DMS79 treated with DMSO at 0.1 percent for 48 hours (cell line): Measurements from ENCODE around the gene LGALS4.
"Not testable (repeated sequence)": the region's sequence is repeated elsewhere in the genome, so short reads cannot be mapped to it uniquely, and the experiment has no call there.

Source experiments
- DNase-seq: peaks from one replicate; lab custom pipeline; 2025; lab: John Stamatoyannopoulos, UW

The LGALS4 gene

GRCh38 chr19:38821230-38821825, 8.6 kb upstream of the LGALS4 start:
- DNase-seq, result not testable (repeated sequence)

- DNase-seq, result no peak
These were observed 6.6 kb upstream of the LGALS4 start for GRCh38 chr19:38819231-38819920.

GRCh38 chr19:38817081-38817480, 4.3 kb upstream of the LGALS4 start:
- DNase-seq, result no peak

- DNase-seq, result no peak
These were observed 3.5 kb upstream of the LGALS4 start for GRCh38 chr19:38816131-38816750.

- no peak for DNase-seq
These were observed 2.6 kb upstream of the LGALS4 start for GRCh38 chr19:38815059-38816001.

GRCh38 chr19:38813932-38814331, 1.2 kb upstream of the LGALS4 start:
- DNase-seq, result not testable (repeated sequence)

DNA sequence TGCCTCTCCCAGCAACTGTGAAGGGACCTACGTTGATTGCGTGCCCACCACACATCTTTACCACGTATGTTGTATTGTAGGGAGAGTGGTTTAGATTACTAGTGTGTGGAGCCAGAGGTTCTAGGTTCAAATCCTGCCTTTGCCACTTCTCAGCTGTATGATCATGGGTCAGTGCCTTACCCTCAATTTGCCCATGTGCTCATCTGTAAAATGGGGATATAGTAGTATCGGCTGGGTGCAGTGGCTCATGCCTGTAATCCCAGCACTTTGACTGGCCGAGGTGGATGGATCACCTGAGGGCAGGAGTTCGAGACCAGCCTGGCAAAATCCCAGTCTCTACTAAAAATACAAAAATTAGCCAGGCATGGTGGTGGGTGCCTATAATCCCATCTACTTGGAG, 578 bp upstream of the LGALS4 start:
- DNase-seq, result no peak

- no peak for DNase-seq
These were observed 520 bp downstream of the LGALS4 start for GRCh38 chr19:38812009-38812840.

DNA sequence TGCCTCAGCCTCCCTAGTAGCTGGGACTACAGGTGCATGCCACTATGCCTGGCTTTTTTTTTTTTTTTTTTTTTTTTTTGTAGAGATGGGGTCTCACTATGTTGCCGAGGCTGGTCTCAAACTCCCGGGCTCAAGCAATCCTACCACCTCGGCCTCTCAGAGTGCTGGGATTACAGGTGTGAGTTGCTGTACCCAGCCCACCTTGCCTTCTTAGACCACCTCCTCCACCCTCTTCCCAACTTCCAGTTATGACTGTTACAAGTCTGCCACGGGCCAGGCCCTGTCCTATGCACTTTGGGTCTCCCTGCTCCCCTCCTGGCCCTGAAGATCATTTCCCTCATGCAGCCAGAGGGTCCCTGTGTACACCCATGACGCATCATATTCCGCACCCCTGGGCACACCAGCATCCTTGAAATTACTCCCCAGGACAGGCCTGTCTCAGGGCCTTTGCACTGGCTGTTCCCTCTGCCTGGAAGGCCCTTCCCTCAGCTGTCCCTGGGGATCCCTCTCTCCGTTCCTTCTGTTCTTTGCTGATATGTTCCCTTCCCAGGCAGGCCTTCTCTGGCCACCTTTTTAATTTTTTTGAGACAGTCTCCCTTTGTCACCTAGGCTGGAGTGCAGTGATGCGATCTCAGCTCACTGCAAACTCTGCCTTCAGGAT, 3.0 kb downstream of the LGALS4 start:
- no peak for DNase-seq

DNA sequence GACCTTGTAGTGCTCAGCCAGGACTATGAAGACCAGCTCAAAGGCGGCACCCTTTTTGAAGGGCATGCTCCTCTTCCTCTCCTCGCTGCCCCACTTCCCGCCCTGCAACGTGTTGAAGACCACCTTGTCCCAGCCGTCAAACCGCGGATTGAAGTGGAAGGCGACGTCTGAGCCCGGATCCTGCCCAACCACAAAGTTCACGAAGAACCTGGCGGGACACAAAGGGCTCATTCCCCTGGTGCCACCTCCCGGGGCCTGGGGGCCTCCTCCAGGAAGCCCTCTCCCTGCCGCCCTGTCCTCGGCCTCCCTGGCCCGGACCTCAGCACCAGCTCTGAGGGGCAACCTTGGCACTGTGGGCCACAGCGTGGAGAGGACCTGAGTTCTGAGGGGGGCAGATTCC, 4.0 kb downstream of the LGALS4 start:
- DNase-seq, result no peak

DNA sequence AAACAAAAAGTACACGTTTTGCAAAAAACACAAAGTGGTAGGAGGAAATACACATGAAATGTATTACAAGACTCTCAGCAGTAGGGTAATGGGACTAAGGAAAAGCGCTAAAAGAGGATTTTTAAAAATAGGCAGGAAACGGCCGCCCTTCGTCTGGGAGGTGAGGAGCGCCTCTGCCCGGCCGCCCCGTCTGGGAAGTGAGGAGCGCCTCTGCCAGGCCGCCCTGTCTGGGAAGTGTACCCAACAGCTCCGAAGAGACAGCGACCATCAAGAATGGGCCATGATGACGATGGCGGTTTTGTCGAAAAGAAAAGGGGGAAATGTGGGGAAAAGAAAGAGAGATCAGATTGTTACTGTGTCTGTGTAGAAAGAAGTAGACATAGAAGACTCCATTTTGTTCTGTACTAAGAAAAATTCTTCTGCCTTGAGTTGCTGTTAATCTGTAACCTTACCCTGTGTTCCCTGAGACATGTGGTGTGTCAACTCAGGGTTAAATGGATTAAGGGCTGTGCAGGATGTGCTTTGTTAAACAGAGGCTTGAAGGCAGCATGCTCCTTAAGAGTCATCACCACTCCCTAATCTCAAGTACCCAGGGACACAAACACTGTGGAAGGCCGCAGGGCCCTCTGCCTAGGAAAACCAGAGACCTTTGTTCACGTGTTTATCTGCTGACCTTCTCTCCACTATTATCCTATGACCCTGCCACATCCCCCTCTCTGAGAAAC, 5.2 kb downstream of the LGALS4 start:
- peak; percentile 4 for DNase-seq

DNA sequence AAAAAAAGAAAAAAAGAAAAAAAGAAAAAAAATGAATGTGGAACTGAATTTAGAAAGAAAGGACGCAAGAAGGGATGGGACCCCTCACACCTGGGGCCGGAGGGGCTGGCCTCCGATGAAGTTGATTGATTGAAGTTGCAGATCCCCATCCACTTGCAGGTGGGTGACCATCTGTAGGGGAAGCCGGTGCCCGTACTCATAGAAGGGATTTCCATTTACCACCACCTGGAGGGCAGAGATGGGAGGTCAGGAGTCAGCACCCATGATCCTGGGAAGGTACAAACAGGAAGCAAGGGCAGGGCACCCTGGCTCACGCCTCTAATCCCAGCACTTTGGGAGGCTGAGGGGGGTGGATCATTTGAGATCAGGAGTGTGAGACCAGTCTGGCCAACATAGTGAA, 6.4 kb downstream of the LGALS4 start:
- DNase-seq, result no peak

DNA sequence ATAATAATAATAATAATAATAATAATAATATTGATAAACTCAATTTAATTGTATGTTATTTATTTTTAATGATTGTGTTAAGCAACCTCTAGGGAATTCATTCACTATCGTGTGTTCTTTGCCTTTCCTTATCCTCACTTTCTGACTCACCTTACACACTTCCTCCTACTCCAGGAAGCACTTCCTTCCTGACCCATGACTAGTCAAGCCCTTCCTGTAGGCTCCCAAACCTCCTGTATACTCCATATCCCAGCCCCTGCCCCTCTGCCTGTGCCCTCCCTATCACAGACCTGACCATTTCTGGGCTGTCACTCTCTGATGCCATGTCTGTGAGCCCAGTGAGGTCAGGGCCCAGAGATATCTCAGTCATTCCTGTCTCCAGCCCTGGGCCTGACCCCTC, 7.6 kb downstream of the LGALS4 start:
- no peak for DNase-seq

DNA sequence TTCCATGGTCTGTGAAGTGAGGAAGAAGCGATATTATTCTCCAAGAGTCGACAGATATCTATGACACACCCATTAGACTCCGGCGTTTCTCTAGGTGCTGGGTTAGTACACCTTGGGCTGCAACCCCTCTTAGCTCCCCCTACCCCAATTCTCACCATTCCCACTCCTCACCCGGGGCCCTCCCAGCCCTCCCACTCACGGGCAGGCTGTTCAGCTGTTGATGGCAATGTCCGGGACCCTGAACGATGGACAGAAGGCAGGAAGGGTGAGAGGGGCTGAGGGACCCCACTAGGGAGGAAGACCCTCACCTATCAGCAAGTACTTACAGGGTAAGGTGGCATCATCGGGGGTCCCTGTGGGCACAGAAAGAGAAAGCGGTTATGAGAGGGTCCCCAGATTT, 9.2 kb downstream of the LGALS4 start:
- no peak for DNase-seq

GRCh38 chr19:38801359-38802095, 11.2 kb downstream of the LGALS4 start:
- no peak for DNase-seq

DNA sequence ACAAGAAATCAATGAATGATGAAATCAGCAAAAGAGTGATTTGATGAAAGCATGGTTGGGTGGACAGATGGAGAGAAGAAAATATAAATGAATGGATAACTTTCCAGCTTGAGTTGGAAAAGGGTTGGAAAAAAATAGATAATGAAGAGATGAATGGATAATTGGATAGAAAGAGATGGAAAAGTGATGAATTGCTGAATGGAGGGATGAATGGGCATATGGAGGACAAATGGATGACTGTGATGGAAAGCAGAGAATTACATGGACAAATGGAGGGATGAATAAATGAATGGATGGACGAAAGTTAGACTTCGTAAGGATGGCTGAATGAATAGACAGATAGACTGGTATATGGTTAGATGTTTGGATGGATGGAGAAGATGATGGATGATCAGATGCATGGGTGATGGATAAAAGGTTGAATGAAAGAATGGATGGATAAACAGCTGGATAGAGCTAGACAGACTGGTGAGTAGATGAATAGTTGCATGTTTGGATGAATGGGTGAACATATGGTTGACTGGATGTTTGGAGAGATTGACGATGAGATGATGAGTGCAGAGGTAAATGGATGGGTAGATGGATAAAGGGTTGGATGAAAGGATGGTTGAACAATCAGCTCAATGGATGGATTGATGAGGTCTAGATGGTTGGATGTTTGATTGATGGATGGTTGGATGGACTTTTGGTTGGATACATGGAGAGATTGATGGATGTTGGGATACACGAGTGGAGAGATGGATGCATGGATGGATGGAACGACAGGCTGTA, 12.0 kb downstream of the LGALS4 start:
- DNase-seq, result no peak

- no peak for DNase-seq
These were observed 13.6 kb downstream of the LGALS4 start for GRCh38 chr19:38799104-38799503.

- DNase-seq, result not testable (repeated sequence)
These were observed 15.0 kb downstream of the LGALS4 start for GRCh38 chr19:38797781-38798180.

DNA sequence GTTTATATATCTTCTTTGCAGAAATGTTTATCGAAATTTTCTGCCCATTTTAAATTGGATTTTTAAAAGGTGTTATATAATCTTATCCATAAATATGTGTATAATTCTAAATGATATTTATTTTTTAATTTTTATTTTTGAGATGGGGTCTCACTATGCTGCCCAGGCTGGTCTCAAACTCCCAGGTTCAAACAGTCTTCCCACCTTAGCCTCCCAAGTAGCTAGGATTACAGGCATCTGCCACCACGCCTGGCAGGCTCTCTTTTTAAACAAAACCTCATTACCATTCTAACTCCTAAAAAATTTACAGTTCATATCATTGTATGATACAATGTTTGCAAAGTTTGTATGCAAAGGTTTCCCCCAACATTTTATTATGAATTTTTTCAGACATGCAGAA, 16.6 kb downstream of the LGALS4 start:
- DNase-seq, result no peak
